K562 (cell line): Measurements from ENCODE around the gene STON2. TPM values are rescaled to one million over a fixed set of nuclear protein-coding genes. Genes with fewer than 3 reads are reported as not detected.

ENCODE experiments used
- CHD2 ChIP-seq: IDR thresholded peaks from 2 replicates; pipeline ENCODE4 v1.6.1; 2011; ENCODE audit warnings: low read depth, low read length
- ELF1 ChIP-seq: fragments of 200-800 bp; sonication (Bioruptor generic); IDR thresholded peaks from 2 replicates; pipeline ENCODE4 v1.6.1; 2016; ENCODE audit warnings: missing genetic modification characterization, missing compliant biosample characterization
- KLF1 ChIP-seq: fragments of 450-650 bp; IDR thresholded peaks from 2 replicates; pipeline ENCODE4 v1.6.1; 2016; ENCODE audit warnings: missing genetic modification characterization, missing compliant biosample characterization
- NCOA6 ChIP-seq: fragments of 450-650 bp; IDR thresholded peaks from 2 replicates; pipeline ENCODE4 v1.6.1; 2017; ENCODE audit warnings: mild to moderate bottlenecking
- SMARCE1 ChIP-seq: fragments of 450-650 bp; IDR thresholded peaks from 2 replicates; pipeline ENCODE4 v1.7.1; 2016; ENCODE audit warnings: mild to moderate bottlenecking
- SP2 ChIP-seq: IDR thresholded peaks from 2 replicates; pipeline ENCODE4 v1.6.1; 2011; ENCODE audit warnings: mild to moderate bottlenecking, low read depth, low read length, moderate library complexity; ENCODE audit not compliant: poor library complexity, severe bottlenecking; ENCODE audit errors: extremely low read depth
- SREBF1 ChIP-seq: fragments of 150-350 bp; IDR thresholded peaks from 2 replicates; pipeline ENCODE4 v1.6.1; 2014; ENCODE audit warnings: antibody characterized with exemption, low read depth, low read length, borderline replicate concordance
- TOE1 ChIP-seq, 2 experiments: fragments of 450-650 bp in 1 of 2; sonication (generic) in 1 of 2; formaldehyde crosslinking in 1 of 2; IDR thresholded peaks; 2 replicates each; pipeline versions ENCODE4 v1.7.1 to v1.8.0; 2016 to 2022; ENCODE audit warnings: borderline replicate concordance in 2 of 2, mild to moderate bottlenecking in 2 of 2, antibody characterized with exemption in 1 of 2, inconsistent platforms in 1 of 2, low read depth in 1 of 2, missing genetic modification reagents in 1 of 2, moderate library complexity in 1 of 2
- ZNF174 ChIP-seq: fragments of 250-450 bp; sonication (Bioruptor Pico); IDR thresholded peaks from 2 replicates; pipeline ENCODE4 v1.4.0; 2020; ENCODE audit warnings: mild to moderate bottlenecking
- polyA plus RNA-seq, 8 experiments: library from polyadenylated mRNA; depleted of rRNA in 4 of 8; stranded (reverse) in 5 of 8; unstranded in 3 of 8; fragments of >200 nt; fragmentation: Nextera tagmentation in 2 of 8; fragmentation: Illumina TruSeq in 1 of 8; extraction: Ambion mirVana in 2 of 8; extraction: Trizol in 1 of 8; gene quantifications; 2 replicates each; pipeline versions ENCODE4 v1.2.1 to v1.2.3, GENCODE V29; 2011 to 2014; ENCODE audit warnings: inconsistent platforms in 1 of 8, missing spikeins in 1 of 8
- total RNA-seq, 7 experiments: library from RNA; depleted of rRNA in 6 of 7; stranded (reverse); fragments of >200 nt in 6 of 7; fragmentation: Illumina TruSeq in 2 of 7; extraction: Trizol in 2 of 7; gene quantifications; 2 replicates each; pipeline versions ENCODE4 v1.2.1 to v1.2.3, GENCODE V29; 2011 to 2021; ENCODE audit warnings: low replicate concordance in 1 of 7
- TF ChIP-seq, protein P1 (sequence below): fragments of 250-450 bp; sonication (Bioruptor Pico); IDR thresholded peaks from 2 replicates; pipeline ENCODE4 v1.4.0; 2020; ENCODE audit warnings: mild to moderate bottlenecking, moderate library complexity, borderline replicate concordance
- TF ChIP-seq, protein P2 (sequence below): fragments of 450-650 bp; IDR thresholded peaks from 2 replicates; pipeline ENCODE4 v1.6.1; 2016; ENCODE audit warnings: low read depth
- TF ChIP-seq, protein P3 (sequence below): fragments of 450-650 bp; formaldehyde crosslinking; IDR thresholded peaks from 2 replicates; pipeline ENCODE4 v1.4.0; 2020; ENCODE audit warnings: mild to moderate bottlenecking, moderate library complexity

STON2 gene
- total and polyA plus RNA-seq, 9 of the 15 experiments (the other 6 are each of a cell fraction or from before 2014, with no cell fraction given) = 7.8 to 99.3 (median 53.5) TPM

DNA sequence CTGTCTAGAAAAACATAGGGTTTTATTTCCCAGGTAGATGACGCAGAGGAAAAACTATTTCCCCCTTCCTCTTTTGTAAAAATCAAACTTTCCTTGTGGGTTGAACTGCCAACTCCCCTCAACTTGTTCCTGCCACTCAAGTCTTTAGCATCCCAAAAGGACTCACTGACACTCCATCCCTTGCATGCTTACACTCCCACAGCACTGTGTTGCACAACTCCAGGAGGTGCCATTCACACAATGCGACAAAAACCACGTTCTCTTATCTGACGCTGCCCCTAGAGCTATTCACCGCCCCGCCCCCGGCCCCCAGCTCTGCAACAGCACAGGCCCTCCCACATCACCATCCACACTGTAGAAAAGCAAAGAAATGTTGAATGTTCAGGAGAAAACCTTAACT, 16.9 kb upstream of the STON2 start (continued):
- TF ChIP-seq, protein P1, sequence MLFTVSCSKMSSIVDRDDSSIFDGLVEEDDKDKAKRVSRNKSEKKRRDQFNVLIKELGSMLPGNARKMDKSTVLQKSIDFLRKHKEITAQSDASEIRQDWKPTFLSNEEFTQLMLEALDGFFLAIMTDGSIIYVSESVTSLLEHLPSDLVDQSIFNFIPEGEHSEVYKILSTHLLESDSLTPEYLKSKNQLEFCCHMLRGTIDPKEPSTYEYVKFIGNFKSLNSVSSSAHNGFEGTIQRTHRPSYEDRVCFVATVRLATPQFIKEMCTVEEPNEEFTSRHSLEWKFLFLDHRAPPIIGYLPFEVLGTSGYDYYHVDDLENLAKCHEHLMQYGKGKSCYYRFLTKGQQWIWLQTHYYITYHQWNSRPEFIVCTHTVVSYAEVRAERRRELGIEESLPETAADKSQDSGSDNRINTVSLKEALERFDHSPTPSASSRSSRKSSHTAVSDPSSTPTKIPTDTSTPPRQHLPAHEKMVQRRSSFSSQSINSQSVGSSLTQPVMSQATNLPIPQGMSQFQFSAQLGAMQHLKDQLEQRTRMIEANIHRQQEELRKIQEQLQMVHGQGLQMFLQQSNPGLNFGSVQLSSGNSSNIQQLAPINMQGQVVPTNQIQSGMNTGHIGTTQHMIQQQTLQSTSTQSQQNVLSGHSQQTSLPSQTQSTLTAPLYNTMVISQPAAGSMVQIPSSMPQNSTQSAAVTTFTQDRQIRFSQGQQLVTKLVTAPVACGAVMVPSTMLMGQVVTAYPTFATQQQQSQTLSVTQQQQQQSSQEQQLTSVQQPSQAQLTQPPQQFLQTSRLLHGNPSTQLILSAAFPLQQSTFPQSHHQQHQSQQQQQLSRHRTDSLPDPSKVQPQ (CRISPR knock-in tag) = no peak
- TF ChIP-seq SP2 (no peak), CHD2 (no peak), NCOA6 (no peak), TOE1 (IDR thresholded peaks at IDR 0.05; ENCODE audit: borderline replicate concordance) (no peak), TOE1 (CRISPR knock-in tag; IDR thresholded peaks at IDR 0.05; ENCODE audit: borderline replicate concordance, low read depth) (no peak), ZNF174 (CRISPR knock-in tag) (no peak), ELF1 (no peak), SMARCE1 (no peak), SREBF1 (no peak), KLF1 (no peak)
- TF ChIP-seq, protein P2, sequence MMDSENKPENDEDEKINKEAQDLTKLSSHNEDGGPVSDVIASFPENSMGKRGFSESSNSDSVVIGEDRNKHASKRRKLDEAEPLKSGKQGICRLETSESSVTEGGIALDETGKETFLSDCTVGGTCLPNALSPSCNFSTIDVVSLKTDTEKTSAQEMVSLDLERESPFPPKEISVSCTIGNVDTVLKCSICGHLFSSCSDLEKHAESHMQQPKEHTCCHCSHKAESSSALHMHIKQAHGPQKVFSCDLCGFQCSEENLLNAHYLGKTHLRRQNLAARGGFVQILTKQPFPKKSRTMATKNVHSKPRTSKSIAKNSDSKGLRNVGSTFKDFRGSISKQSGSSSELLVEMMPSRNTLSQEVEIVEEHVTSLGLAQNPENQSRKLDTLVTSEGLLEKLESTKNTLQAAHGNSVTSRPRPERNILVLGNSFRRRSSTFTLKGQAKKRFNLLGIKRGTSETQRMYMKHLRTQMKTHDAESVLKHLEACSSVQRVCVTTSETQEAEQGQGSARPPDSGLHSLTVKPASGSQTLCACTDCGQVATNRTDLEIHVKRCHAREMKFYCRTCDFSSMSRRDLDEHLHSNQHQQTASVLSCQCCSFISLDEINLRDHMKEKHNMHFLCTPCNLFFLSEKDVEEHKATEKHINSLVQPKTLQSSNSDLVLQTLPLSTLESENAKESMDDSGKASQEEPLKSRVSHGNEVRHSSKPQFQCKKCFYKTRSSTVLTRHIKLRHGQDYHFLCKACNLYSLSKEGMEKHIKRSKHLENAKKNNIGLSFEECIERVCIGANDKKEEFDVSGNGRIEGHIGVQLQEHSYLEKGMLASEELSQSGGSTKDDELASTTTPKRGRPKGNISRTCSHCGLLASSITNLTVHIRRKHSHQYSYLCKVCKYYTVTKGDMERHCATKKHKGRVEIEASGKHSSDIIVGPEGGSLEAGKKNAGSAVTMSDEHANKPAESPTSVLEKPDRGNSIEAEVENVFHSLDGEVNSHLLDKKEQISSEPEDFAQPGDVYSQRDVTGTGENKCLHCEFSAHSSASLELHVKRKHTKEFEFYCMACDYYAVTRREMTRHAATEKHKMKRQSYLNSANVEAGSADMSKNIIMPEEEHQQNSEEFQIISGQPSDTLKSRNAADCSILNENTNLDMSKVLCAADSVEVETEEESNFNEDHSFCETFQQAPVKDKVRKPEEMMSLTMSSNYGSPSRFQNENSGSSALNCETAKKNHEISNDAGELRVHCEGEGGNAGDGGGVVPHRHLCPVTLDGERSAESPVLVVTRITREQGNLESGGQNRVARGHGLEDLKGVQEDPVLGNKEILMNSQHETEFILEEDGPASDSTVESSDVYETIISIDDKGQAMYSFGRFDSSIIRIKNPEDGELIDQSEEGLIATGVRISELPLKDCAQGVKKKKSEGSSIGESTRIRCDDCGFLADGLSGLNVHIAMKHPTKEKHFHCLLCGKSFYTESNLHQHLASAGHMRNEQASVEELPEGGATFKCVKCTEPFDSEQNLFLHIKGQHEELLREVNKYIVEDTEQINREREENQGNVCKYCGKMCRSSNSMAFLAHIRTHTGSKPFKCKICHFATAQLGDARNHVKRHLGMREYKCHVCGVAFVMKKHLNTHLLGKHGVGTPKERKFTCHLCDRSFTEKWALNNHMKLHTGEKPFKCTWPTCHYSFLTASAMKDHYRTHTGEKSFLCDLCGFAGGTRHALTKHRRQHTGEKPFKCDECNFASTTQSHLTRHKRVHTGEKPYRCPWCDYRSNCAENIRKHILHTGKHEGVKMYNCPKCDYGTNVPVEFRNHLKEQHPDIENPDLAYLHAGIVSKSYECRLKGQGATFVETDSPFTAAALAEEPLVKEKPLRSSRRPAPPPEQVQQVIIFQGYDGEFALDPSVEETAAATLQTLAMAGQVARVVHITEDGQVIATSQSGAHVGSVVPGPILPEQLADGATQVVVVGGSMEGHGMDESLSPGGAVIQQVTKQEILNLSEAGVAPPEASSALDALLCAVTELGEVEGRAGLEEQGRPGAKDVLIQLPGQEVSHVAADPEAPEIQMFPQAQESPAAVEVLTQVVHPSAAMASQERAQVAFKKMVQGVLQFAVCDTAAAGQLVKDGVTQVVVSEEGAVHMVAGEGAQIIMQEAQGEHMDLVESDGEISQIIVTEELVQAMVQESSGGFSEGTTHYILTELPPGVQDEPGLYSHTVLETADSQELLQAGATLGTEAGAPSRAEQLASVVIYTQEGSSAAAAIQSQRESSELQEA = no peak
- TF ChIP-seq, protein P3, sequence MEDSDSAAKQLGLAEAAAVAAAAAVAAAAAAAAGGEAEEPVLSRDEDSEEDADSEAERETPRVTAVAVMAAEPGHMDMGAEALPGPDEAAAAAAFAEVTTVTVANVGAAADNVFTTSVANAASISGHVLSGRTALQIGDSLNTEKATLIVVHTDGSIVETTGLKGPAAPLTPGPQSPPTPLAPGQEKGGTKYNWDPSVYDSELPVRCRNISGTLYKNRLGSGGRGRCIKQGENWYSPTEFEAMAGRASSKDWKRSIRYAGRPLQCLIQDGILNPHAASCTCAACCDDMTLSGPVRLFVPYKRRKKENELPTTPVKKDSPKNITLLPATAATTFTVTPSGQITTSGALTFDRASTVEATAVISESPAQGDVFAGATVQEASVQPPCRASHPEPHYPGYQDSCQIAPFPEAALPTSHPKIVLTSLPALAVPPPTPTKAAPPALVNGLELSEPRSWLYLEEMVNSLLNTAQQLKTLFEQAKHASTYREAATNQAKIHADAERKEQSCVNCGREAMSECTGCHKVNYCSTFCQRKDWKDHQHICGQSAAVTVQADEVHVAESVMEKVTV (CRISPR knock-in tag) = no peak
